ENCODE data around the gene DDA1.

The DDA1 gene

GRCh38 chr19:17330262-17331044, 21.1 kb downstream of the DDA1 start:
- no peak for DNase-seq (ENCODE audit: low read depth)

GRCh38 chr19:17331045-17331558, 21.7 kb downstream of the DDA1 start:
- no peak for DNase-seq (ENCODE audit: low read depth)

- no peak for DNase-seq (ENCODE audit: low read depth)
Observed at GRCh38 chr19:17332360-17332676, 23.0 kb downstream of the DDA1 start.

GRCh38 chr19:17332677-17333581, 23.6 kb downstream of the DDA1 start:
- DNase-seq (ENCODE audit: low read depth), result no peak

GRCh38 chr19:17333611-17334413, 24.4 kb downstream of the DDA1 start:
- DNase-seq (ENCODE audit: low read depth), result peak; percentile 74

- peak; percentile 92 for DNase-seq (ENCODE audit: low read depth)
Observed at GRCh38 chr19:17334414-17335409, 25.3 kb downstream of the DDA1 start, which contains the start of gene ANO8. Gene ANO8, minus strand, starts transcription at chr19:17334855. Its CDS starts 185 bp downstream, at chr19:17334670.

GRCh38 chr19:17335575-17335974, 26.2 kb downstream of the DDA1 start:
- no peak for DNase-seq (ENCODE audit: low read depth)

GRCh38 chr19:17336872-17337674, 27.7 kb downstream of the DDA1 start, which contains the start of gene GTPBP3:
Gene GTPBP3, plus strand, starts transcription at chr19:17337553. Its CDS starts 59 bp downstream, at chr19:17337612.
- DNase-seq (ENCODE audit: low read depth), result peak; percentile 95

- DNase-seq (ENCODE audit: low read depth), result no peak
Observed at GRCh38 chr19:17337675-17338432, 28.5 kb downstream of the DDA1 start.

- DNase-seq (ENCODE audit: low read depth), result no peak
Observed at GRCh38 chr19:17338433-17339078, 29.2 kb downstream of the DDA1 start.

GRCh38 chr19:17339088-17339741, 29.9 kb downstream of the DDA1 start:
- DNase-seq (ENCODE audit: low read depth), result no peak

GRCh38 chr19:17340302-17340870, 31.0 kb downstream of the DDA1 start:
- DNase-seq (ENCODE audit: low read depth), result no peak

- DNase-seq (ENCODE audit: low read depth), result no peak
Observed at GRCh38 chr19:17340871-17341357, 31.6 kb downstream of the DDA1 start.

GRCh38 chr19:17341386-17341785, 32.0 kb downstream of the DDA1 start:
- no peak for DNase-seq (ENCODE audit: low read depth)

GRCh38 chr19:17341845-17342244, 32.5 kb downstream of the DDA1 start:
- no peak for DNase-seq (ENCODE audit: low read depth)

GRCh38 chr19:17346109-17346671, 36.8 kb downstream of the DDA1 start:
- peak; percentile 60 for DNase-seq (ENCODE audit: low read depth)

GRCh38 chr19:17347361-17347760, 38.0 kb downstream of the DDA1 start:
- DNase-seq (ENCODE audit: low read depth), result no peak
